ENCODE data around the gene SLFNL1.

- TF ChIP-seq CTCF (conservative IDR thresholded peaks at IDR 0.05; ENCODE audit: low read length): no peak
- TF ChIP-seq EZH2phosphoT487 (IDR thresholded peaks at IDR 0.05; ENCODE audit: borderline replicate concordance): no peak
Measured at GRCh38 chr1:40974945-40975344, 46.6 kb downstream of the SLFNL1 start.
